HG03558 (cell line): ENCODE data around the gene SRSF7.
"Not testable (repeated sequence)": the region's sequence is repeated elsewhere in the genome, so short reads cannot be mapped to it uniquely, and the experiment has no call there.

Source experiments
- ATAC-seq: cut with Tn5 transposase; IDR thresholded peaks from one replicate; pipeline ENCODE4 v1.9.1; 2021; ENCODE audit warnings: moderate number of reproducible peaks; ENCODE audit not compliant: unreplicated experiment; ENCODE audit errors: extremely low read depth

The SRSF7 gene

GRCh38 chr2:38755891-38756290, 4.7 kb upstream of the SRSF7 start:
- not testable (repeated sequence) for ATAC-seq

- ATAC-seq = no peak
Observed at GRCh38 chr2:38754506-38754905, 3.3 kb upstream of the SRSF7 start.

- no peak for ATAC-seq
Observed at GRCh38 chr2:38754049-38754448, 2.9 kb upstream of the SRSF7 start.

GRCh38 chr2:38751596-38752410, 642 bp upstream of the SRSF7 start:
- ATAC-seq = no peak

- peak; percentile 6 for ATAC-seq
Observed at GRCh38 chr2:38750011-38750890, 910 bp downstream of the SRSF7 start.

- no peak for ATAC-seq
Observed at GRCh38 chr2:38748943-38749804, 2.0 kb downstream of the SRSF7 start.

- ATAC-seq = no peak
Observed at GRCh38 chr2:38748391-38748790, 2.8 kb downstream of the SRSF7 start.

- ATAC-seq = no peak
Observed at GRCh38 chr2:38747819-38748218, 3.3 kb downstream of the SRSF7 start.

GRCh38 chr2:38747007-38747424, 4.1 kb downstream of the SRSF7 start:
- no peak for ATAC-seq

- no peak for ATAC-seq
Observed at GRCh38 chr2:38745267-38745666, 5.9 kb downstream of the SRSF7 start.

- ATAC-seq = no peak
Observed at GRCh38 chr2:38744399-38744780, 6.8 kb downstream of the SRSF7 start.

- ATAC-seq = no peak
Observed at GRCh38 chr2:38743672-38744398, 7.3 kb downstream of the SRSF7 start.

- no peak for ATAC-seq
Observed at GRCh38 chr2:38742797-38743559, 8.2 kb downstream of the SRSF7 start.

GRCh38 chr2:38740851-38741731, 10.1 kb downstream of the SRSF7 start:
- ATAC-seq = no peak

GRCh38 chr2:38739524-38739923, 11.6 kb downstream of the SRSF7 start:
- ATAC-seq = no peak

- no peak for ATAC-seq
Observed at GRCh38 chr2:38737925-38738324, 13.2 kb downstream of the SRSF7 start.

GRCh38 chr2:38737000-38737698, 14.0 kb downstream of the SRSF7 start:
- ATAC-seq = not testable (repeated sequence)

GRCh38 chr2:38735999-38736320, 15.2 kb downstream of the SRSF7 start:
- ATAC-seq = no peak
